ENCODE results near the gene MAN1C1. TPM values are rescaled to one million over a fixed set of nuclear protein-coding genes. Genes with fewer than 3 reads are reported as not detected.

The MAN1C1 gene
- total and polyA plus RNA-seq, 10 of the 15 experiments (the other 5 are each of a cell fraction or from before 2014, with no cell fraction given) = 0.12 to 0.56 (median 0.22) TPM; not detected in 3

DNA sequence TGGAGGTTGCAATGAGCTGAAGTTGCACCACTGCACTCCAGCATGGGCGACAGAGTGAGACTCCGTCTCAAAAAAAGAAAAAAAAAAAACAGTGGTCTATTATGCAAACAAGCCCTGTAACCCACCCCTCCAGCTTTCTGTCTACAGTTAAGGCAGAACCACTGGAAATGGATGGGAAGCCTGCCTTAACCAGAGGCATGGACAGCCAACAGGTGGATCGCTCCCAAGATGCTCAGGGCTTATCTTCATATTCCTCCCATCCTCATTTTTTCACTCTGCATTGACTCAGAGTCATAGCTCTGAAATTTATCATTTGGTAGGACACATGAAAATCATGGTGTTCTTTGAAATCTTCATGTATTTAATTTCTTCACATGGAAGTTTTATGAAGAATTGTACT, 211.9 kb downstream of the MAN1C1 start:
- RAD21 ChIA-PET (ENCODE audit: unreplicated experiment) = no interaction called here
- H3K79me2 ChIP-seq (ENCODE audit: control insufficient read depth, insufficient read depth, low read length) = no peaks in the 10 kb centered on the region
- FAIRE-seq (no peak), DNase-seq (ENCODE audit: low read depth, low spot score) (no peak), ATAC-seq (no peak)
- H3K36me3 ChIP-seq (ENCODE audit: control insufficient read depth in 2 of 2, insufficient read depth in 2 of 2, low read length in 1 of 2) = peaks cover 9 to 22% of the 10 kb centered on the region in 2 experiments
- TF ChIP-seq YY1 (IDR thresholded peaks at IDR 0.05; ENCODE audit: low read depth, low read length) (no peak), MYB (IDR thresholded peaks at IDR 0.05; ENCODE audit: borderline replicate concordance, low read depth, low read length) (no peak), WRNIP1 (IDR thresholded peaks at IDR 0.05; ENCODE audit: borderline replicate concordance, low read depth, low read length) (no peak), SREBF1 (IDR thresholded peaks at IDR 0.05; ENCODE audit: low read length) (no peak), HDAC6 (IDR thresholded peaks at IDR 0.05; ENCODE audit: unreplicated experiment) (no peak), IRF4 (IDR thresholded peaks at IDR 0.05; ENCODE audit: low read depth, low read length) (no peak), IKZF2 (IDR thresholded peaks at IDR 0.05) (no peak), CHD4 (IDR thresholded peaks at IDR 0.05) (no peak), NR2C1 (IDR thresholded peaks at IDR 0.05) (no peak), SUZ12 (IDR thresholded peaks at IDR 0.05; ENCODE audit: unreplicated experiment) (no peak), RFX5 (IDR thresholded peaks at IDR 0.05; ENCODE audit: low read depth, low read length) (no peak), ZNF207 (IDR thresholded peaks at IDR 0.05; ENCODE audit: borderline replicate concordance) (no peak), POU2F2 (IDR thresholded peaks at IDR 0.05; ENCODE audit: borderline replicate concordance, low read depth, low read length) (no peak), RELA (IDR thresholded peaks at IDR 0.05; ENCODE audit: borderline replicate concordance, partially characterized antibody) (no peak), POLR2AphosphoS2 (IDR thresholded peaks at IDR 0.05; ENCODE audit: low read depth, low read length) (no peak), RB1 (IDR thresholded peaks at IDR 0.05; ENCODE audit: borderline replicate concordance) (no peak)
- TF ChIP-seq, protein P1, sequence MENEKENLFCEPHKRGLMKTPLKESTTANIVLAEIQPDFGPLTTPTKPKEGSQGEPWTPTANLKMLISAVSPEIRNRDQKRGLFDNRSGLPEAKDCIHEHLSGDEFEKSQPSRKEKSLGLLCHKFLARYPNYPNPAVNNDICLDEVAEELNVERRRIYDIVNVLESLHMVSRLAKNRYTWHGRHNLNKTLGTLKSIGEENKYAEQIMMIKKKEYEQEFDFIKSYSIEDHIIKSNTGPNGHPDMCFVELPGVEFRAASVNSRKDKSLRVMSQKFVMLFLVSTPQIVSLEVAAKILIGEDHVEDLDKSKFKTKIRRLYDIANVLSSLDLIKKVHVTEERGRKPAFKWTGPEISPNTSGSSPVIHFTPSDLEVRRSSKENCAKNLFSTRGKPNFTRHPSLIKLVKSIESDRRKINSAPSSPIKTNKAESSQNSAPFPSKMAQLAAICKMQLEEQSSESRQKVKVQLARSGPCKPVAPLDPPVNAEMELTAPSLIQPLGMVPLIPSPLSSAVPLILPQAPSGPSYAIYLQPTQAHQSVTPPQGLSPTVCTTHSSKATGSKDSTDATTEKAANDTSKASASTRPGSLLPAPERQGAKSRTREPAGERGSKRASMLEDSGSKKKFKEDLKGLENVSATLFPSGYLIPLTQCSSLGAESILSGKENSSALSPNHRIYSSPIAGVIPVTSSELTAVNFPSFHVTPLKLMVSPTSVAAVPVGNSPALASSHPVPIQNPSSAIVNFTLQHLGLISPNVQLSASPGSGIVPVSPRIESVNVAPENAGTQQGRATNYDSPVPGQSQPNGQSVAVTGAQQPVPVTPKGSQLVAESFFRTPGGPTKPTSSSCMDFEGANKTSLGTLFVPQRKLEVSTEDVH (IDR thresholded peaks at IDR 0.05; ENCODE audit: low read depth, partially characterized antibody) = no peak
- TF ChIP-seq, protein P2, sequence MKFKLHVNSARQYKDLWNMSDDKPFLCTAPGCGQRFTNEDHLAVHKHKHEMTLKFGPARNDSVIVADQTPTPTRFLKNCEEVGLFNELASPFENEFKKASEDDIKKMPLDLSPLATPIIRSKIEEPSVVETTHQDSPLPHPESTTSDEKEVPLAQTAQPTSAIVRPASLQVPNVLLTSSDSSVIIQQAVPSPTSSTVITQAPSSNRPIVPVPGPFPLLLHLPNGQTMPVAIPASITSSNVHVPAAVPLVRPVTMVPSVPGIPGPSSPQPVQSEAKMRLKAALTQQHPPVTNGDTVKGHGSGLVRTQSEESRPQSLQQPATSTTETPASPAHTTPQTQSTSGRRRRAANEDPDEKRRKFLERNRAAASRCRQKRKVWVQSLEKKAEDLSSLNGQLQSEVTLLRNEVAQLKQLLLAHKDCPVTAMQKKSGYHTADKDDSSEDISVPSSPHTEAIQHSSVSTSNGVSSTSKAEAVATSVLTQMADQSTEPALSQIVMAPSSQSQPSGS (IDR thresholded peaks at IDR 0.05; ENCODE audit: low read length) = no peak
- TF ChIP-seq, protein P3, sequence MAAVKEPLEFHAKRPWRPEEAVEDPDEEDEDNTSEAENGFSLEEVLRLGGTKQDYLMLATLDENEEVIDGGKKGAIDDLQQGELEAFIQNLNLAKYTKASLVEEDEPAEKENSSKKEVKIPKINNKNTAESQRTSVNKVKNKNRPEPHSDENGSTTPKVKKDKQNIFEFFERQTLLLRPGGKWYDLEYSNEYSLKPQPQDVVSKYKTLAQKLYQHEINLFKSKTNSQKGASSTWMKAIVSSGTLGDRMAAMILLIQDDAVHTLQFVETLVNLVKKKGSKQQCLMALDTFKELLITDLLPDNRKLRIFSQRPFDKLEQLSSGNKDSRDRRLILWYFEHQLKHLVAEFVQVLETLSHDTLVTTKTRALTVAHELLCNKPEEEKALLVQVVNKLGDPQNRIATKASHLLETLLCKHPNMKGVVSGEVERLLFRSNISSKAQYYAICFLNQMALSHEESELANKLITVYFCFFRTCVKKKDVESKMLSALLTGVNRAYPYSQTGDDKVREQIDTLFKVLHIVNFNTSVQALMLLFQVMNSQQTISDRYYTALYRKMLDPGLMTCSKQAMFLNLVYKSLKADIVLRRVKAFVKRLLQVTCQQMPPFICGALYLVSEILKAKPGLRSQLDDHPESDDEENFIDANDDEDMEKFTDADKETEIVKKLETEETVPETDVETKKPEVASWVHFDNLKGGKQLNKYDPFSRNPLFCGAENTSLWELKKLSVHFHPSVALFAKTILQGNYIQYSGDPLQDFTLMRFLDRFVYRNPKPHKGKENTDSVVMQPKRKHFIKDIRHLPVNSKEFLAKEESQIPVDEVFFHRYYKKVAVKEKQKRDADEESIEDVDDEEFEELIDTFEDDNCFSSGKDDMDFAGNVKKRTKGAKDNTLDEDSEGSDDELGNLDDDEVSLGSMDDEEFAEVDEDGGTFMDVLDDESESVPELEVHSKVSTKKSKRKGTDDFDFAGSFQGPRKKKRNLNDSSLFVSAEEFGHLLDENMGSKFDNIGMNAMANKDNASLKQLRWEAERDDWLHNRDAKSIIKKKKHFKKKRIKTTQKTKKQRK (IDR thresholded peaks at IDR 0.05; ENCODE audit: low read depth, low read length) = no peak
- SMC1A ChIA-PET (ENCODE audit: uncharacterized antibody, unreplicated experiment) = interaction anchor here (5.0 kb wide), 1 partner anchor 170 kb away, joined by 25 read pairs; the partner anchor contains the start of gene PAFAH2
- POLR2A ChIA-PET = interaction anchor here (0.8 kb wide), 1 partner anchor 20 kb away, joined by 4 read pairs; no protein-coding TSS in a partner anchor
- no TSS peak for BruUV-seq (replicated peaks)
- H3K4me3 ChIP-seq = no peak overlapping the region
- H4K20me1 ChIP-seq (ENCODE audit: control insufficient read depth, insufficient read depth) = no peaks in the 10 kb centered on the region
- H2AFZ ChIP-seq (ENCODE audit: control insufficient read depth, low read depth, low read length) = no peak overlapping the region
- in situ Hi-C loops (cut with MboI) = no loop called here
- H3K27ac ChIP-seq (ENCODE audit: control insufficient read depth, insufficient read depth) = no peak overlapping the region
- H3K9ac ChIP-seq (ENCODE audit: control insufficient read depth, insufficient read depth, low read length) = no peak overlapping the region
- CTCF ChIA-PET = no interaction called here
- no peaks in the 10 kb centered on the region for H3K27me3 ChIP-seq (replicated peaks in 1 of 2; ENCODE audit: control insufficient read depth in 2 of 2, insufficient read depth in 2 of 2, low read length in 1 of 2)
- intact Hi-C loops (cut with micrococcal nuclease; ENCODE audit: unreplicated experiment) = loop anchor here (10.0 kb wide), 1 partner anchor 176 kb away; no protein-coding TSS in a partner anchor
- H3K4me2 ChIP-seq (ENCODE audit: control insufficient read depth, insufficient read depth) = no peak overlapping the region
- H3K9me3 ChIP-seq (replicated peaks; ENCODE audit: control insufficient read depth, insufficient read depth, low read length) = no peaks in the 10 kb centered on the region
- 50% methylated on average over 2 of the region's 3 CpGs for WGBS (ENCODE audit: insufficient coverage, insufficient replicate concordance, low lambda C conversion rate, missing lambda C conversion rate)
- H3K4me1 ChIP-seq (ENCODE audit: control insufficient read depth, insufficient read depth, low read length) = no peaks in the 10 kb centered on the region

Data from GM12878 (cell line).